Measurements from ENCODE around the gene MAPK8.

DNA sequence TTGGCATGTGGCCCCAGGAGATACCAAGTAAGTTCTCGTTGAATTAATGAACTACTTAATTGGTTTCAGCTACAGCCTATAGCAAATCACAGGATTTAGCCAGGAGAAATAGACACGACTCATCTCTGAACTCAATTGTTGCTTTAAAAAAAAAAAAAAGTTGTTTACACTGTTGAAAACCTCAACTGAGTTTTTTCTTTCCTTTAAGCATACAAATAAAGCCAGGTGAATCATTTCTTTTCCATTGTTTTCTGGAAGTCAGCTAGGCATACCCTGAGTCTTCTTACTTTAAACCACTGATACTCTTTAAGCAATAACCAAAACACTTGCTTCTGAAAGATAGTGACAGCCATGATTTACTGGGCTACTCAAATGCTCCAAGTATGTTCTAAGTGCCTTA is 32.7 kb upstream of the MAPK8 start:
- TF ChIP-seq, protein P1, sequence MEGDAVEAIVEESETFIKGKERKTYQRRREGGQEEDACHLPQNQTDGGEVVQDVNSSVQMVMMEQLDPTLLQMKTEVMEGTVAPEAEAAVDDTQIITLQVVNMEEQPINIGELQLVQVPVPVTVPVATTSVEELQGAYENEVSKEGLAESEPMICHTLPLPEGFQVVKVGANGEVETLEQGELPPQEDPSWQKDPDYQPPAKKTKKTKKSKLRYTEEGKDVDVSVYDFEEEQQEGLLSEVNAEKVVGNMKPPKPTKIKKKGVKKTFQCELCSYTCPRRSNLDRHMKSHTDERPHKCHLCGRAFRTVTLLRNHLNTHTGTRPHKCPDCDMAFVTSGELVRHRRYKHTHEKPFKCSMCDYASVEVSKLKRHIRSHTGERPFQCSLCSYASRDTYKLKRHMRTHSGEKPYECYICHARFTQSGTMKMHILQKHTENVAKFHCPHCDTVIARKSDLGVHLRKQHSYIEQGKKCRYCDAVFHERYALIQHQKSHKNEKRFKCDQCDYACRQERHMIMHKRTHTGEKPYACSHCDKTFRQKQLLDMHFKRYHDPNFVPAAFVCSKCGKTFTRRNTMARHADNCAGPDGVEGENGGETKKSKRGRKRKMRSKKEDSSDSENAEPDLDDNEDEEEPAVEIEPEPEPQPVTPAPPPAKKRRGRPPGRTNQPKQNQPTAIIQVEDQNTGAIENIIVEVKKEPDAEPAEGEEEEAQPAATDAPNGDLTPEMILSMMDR (IDR thresholded peaks at IDR 0.05; ENCODE audit: insufficient read depth, low read length): no peak
- no peak for TF ChIP-seq POLR2AphosphoS5 (IDR thresholded peaks at IDR 0.05; ENCODE audit: low read depth)
- no peak for TF ChIP-seq GABPA (IDR thresholded peaks at IDR 0.05; ENCODE audit: low read depth)
- TF ChIP-seq, protein P2, sequence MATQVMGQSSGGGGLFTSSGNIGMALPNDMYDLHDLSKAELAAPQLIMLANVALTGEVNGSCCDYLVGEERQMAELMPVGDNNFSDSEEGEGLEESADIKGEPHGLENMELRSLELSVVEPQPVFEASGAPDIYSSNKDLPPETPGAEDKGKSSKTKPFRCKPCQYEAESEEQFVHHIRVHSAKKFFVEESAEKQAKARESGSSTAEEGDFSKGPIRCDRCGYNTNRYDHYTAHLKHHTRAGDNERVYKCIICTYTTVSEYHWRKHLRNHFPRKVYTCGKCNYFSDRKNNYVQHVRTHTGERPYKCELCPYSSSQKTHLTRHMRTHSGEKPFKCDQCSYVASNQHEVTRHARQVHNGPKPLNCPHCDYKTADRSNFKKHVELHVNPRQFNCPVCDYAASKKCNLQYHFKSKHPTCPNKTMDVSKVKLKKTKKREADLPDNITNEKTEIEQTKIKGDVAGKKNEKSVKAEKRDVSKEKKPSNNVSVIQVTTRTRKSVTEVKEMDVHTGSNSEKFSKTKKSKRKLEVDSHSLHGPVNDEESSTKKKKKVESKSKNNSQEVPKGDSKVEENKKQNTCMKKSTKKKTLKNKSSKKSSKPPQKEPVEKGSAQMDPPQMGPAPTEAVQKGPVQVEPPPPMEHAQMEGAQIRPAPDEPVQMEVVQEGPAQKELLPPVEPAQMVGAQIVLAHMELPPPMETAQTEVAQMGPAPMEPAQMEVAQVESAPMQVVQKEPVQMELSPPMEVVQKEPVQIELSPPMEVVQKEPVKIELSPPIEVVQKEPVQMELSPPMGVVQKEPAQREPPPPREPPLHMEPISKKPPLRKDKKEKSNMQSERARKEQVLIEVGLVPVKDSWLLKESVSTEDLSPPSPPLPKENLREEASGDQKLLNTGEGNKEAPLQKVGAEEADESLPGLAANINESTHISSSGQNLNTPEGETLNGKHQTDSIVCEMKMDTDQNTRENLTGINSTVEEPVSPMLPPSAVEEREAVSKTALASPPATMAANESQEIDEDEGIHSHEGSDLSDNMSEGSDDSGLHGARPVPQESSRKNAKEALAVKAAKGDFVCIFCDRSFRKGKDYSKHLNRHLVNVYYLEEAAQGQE (IDR thresholded peaks at IDR 0.05; ENCODE audit: insufficient replicate concordance, low read depth): no peak
